ENCODE data around the gene FOXD4L3. TPM values are rescaled to one million over a fixed set of nuclear protein-coding genes. Genes with fewer than 3 reads are reported as not detected.
"Not testable (repeated sequence)": the region's sequence is repeated elsewhere in the genome, so short reads cannot be mapped to it uniquely, and the experiment has no call there.

The FOXD4L3 gene
- total RNA-seq (2021): not detected in 3 replicates
- Bru-seq, nascent RNA: percentile 25 among the genes with signal in this experiment
- long read RNA-seq, experiment 1: 0 reads
- long read RNA-seq, experiment 2: 0 reads
- long read RNA-seq, experiment 3: 0 reads

- H3K27ac Mint-ChIP-seq; DNase-seq (ENCODE audit: low spot score); CTCF ChIA-PET; POLR2A ChIA-PET; ATAC-seq; H3K4me1 Mint-ChIP-seq; H3K36me3 Mint-ChIP-seq; H3K4me3 Mint-ChIP-seq; H3K9me3 Mint-ChIP-seq: not testable (repeated sequence)
- H3K27me3 Mint-ChIP-seq (ENCODE audit: low read depth): peaks cover 44% of the 10 kb centered on the region
Observed at GRCh38 chr9:68302567-68302966, at the start of gene FOXD4L3. Gene FOXD4L3 (plus strand): TSS chr9:68302867. CDS start chr9:68302952, 85 bp downstream.

- POLR2A ChIA-PET; H3K9me3 Mint-ChIP-seq; CTCF ChIA-PET; H3K27me3 Mint-ChIP-seq (ENCODE audit: low read depth); H3K36me3 Mint-ChIP-seq; DNase-seq (ENCODE audit: low spot score); H3K4me1 Mint-ChIP-seq; H3K27ac Mint-ChIP-seq; ATAC-seq: not testable (repeated sequence)
- peak overlapping the region; percentile 69 for H3K4me3 Mint-ChIP-seq
Observed at GRCh38 chr9:68281041-68281440, 21.6 kb upstream of the FOXD4L3 start.

GRCh38 chr9:68303771-68304170, 1.1 kb downstream of the FOXD4L3 start:
- DNase-seq (ENCODE audit: low spot score); H3K4me3 Mint-ChIP-seq; POLR2A ChIA-PET; H3K4me1 Mint-ChIP-seq; H3K9me3 Mint-ChIP-seq; H3K27ac Mint-ChIP-seq; H3K36me3 Mint-ChIP-seq; CTCF ChIA-PET; ATAC-seq: not testable (repeated sequence)
- peaks cover 47% of the 10 kb centered on the region for H3K27me3 Mint-ChIP-seq (ENCODE audit: low read depth)

GRCh38 chr9:68304212-68304611, 1.5 kb downstream of the FOXD4L3 start:
- CTCF ChIA-PET; H3K4me3 Mint-ChIP-seq; H3K4me1 Mint-ChIP-seq; ATAC-seq; DNase-seq (ENCODE audit: low spot score); H3K9me3 Mint-ChIP-seq; H3K27ac Mint-ChIP-seq; POLR2A ChIA-PET; H3K36me3 Mint-ChIP-seq: not testable (repeated sequence)
- peaks cover 47% of the 10 kb centered on the region for H3K27me3 Mint-ChIP-seq (ENCODE audit: low read depth)

- ATAC-seq; POLR2A ChIA-PET; H3K4me1 Mint-ChIP-seq; DNase-seq (ENCODE audit: low spot score); H3K4me3 Mint-ChIP-seq; CTCF ChIA-PET; H3K27ac Mint-ChIP-seq; H3K9me3 Mint-ChIP-seq; H3K36me3 Mint-ChIP-seq: not testable (repeated sequence)
- H3K27me3 Mint-ChIP-seq (ENCODE audit: low read depth): peaks cover 47% of the 10 kb centered on the region
Observed at GRCh38 chr9:68304777-68305176, 2.1 kb downstream of the FOXD4L3 start.

- ATAC-seq; H3K9me3 Mint-ChIP-seq; H3K36me3 Mint-ChIP-seq; H3K27ac Mint-ChIP-seq; DNase-seq (ENCODE audit: low spot score); POLR2A ChIA-PET; H3K4me1 Mint-ChIP-seq; CTCF ChIA-PET; H3K4me3 Mint-ChIP-seq: not testable (repeated sequence)
- H3K27me3 Mint-ChIP-seq (ENCODE audit: low read depth): peaks cover 45% of the 10 kb centered on the region
Observed at GRCh38 chr9:68305680-68306285, 3.1 kb downstream of the FOXD4L3 start.

GRCh38 chr9:68306391-68306964, 3.8 kb downstream of the FOXD4L3 start:
- peaks cover 39% of the 10 kb centered on the region for H3K27me3 Mint-ChIP-seq (ENCODE audit: low read depth)
- H3K27ac Mint-ChIP-seq; H3K9me3 Mint-ChIP-seq; H3K4me1 Mint-ChIP-seq; POLR2A ChIA-PET; DNase-seq (ENCODE audit: low spot score); H3K4me3 Mint-ChIP-seq; CTCF ChIA-PET; H3K36me3 Mint-ChIP-seq: not testable (repeated sequence)
- ATAC-seq: peak; percentile 38

GRCh38 chr9:68307127-68307526, 4.5 kb downstream of the FOXD4L3 start:
- ATAC-seq: peak; percentile 46
- H3K36me3 Mint-ChIP-seq; CTCF ChIA-PET; H3K9me3 Mint-ChIP-seq; H3K4me3 Mint-ChIP-seq; H3K4me1 Mint-ChIP-seq; H3K27ac Mint-ChIP-seq; DNase-seq (ENCODE audit: low spot score); POLR2A ChIA-PET: not testable (repeated sequence)
- peaks cover 42% of the 10 kb centered on the region for H3K27me3 Mint-ChIP-seq (ENCODE audit: low read depth)

GRCh38 chr9:68307654-68308053, 5.0 kb downstream of the FOXD4L3 start:
- not testable (repeated sequence) for H3K4me3 Mint-ChIP-seq

GRCh38 chr9:68311208-68311607, 8.5 kb downstream of the FOXD4L3 start:
- H3K36me3 Mint-ChIP-seq; H3K27ac Mint-ChIP-seq; H3K9me3 Mint-ChIP-seq; CTCF ChIA-PET; H3K4me3 Mint-ChIP-seq; ATAC-seq; DNase-seq (ENCODE audit: low spot score); H3K4me1 Mint-ChIP-seq; POLR2A ChIA-PET: not testable (repeated sequence)
- H3K27me3 Mint-ChIP-seq (ENCODE audit: low read depth): peaks cover 26% of the 10 kb centered on the region

More at GRCh38 chr9:68307654-68308053, 5.0 kb downstream of the FOXD4L3 start:
- ATAC-seq: peak; percentile 48; the same call in 1 of the 2 replicates
- H3K36me3 Mint-ChIP-seq; POLR2A ChIA-PET; DNase-seq (ENCODE audit: low spot score); H3K9me3 Mint-ChIP-seq; H3K27ac Mint-ChIP-seq; H3K4me1 Mint-ChIP-seq; CTCF ChIA-PET: not testable (repeated sequence)
- peaks cover 40% of the 10 kb centered on the region for H3K27me3 Mint-ChIP-seq (ENCODE audit: low read depth)

- peaks cover 31% of the 10 kb centered on the region for H3K27me3 Mint-ChIP-seq (ENCODE audit: low read depth)
- POLR2A ChIA-PET; ATAC-seq; H3K36me3 Mint-ChIP-seq; H3K4me1 Mint-ChIP-seq; H3K27ac Mint-ChIP-seq; H3K4me3 Mint-ChIP-seq; DNase-seq (ENCODE audit: low spot score); H3K9me3 Mint-ChIP-seq; CTCF ChIA-PET: not testable (repeated sequence)
Observed at GRCh38 chr9:68318209-68318608, 15.5 kb downstream of the FOXD4L3 start.

- H3K4me1 Mint-ChIP-seq; H3K36me3 Mint-ChIP-seq; H3K4me3 Mint-ChIP-seq; DNase-seq (ENCODE audit: low spot score); H3K27ac Mint-ChIP-seq; H3K9me3 Mint-ChIP-seq; POLR2A ChIA-PET; CTCF ChIA-PET; ATAC-seq: not testable (repeated sequence)
- H3K27me3 Mint-ChIP-seq (ENCODE audit: low read depth): peaks cover 22% of the 10 kb centered on the region
Observed at GRCh38 chr9:68323749-68324148, 21.1 kb downstream of the FOXD4L3 start.

GRCh38 chr9:68324518-68324917, 21.9 kb downstream of the FOXD4L3 start:
- DNase-seq (ENCODE audit: low spot score); POLR2A ChIA-PET; ATAC-seq; H3K4me1 Mint-ChIP-seq; H3K27ac Mint-ChIP-seq; H3K9me3 Mint-ChIP-seq; H3K4me3 Mint-ChIP-seq; H3K36me3 Mint-ChIP-seq; CTCF ChIA-PET: not testable (repeated sequence)
- peaks cover 23% of the 10 kb centered on the region for H3K27me3 Mint-ChIP-seq (ENCODE audit: low read depth)
